COR-L47 (cell line): ENCODE data around the gene VPS50.

Experiments used
- DNase-seq: peaks from one replicate; lab custom pipeline; 2025; lab: John Stamatoyannopoulos, UW

Gene VPS50, protein sequence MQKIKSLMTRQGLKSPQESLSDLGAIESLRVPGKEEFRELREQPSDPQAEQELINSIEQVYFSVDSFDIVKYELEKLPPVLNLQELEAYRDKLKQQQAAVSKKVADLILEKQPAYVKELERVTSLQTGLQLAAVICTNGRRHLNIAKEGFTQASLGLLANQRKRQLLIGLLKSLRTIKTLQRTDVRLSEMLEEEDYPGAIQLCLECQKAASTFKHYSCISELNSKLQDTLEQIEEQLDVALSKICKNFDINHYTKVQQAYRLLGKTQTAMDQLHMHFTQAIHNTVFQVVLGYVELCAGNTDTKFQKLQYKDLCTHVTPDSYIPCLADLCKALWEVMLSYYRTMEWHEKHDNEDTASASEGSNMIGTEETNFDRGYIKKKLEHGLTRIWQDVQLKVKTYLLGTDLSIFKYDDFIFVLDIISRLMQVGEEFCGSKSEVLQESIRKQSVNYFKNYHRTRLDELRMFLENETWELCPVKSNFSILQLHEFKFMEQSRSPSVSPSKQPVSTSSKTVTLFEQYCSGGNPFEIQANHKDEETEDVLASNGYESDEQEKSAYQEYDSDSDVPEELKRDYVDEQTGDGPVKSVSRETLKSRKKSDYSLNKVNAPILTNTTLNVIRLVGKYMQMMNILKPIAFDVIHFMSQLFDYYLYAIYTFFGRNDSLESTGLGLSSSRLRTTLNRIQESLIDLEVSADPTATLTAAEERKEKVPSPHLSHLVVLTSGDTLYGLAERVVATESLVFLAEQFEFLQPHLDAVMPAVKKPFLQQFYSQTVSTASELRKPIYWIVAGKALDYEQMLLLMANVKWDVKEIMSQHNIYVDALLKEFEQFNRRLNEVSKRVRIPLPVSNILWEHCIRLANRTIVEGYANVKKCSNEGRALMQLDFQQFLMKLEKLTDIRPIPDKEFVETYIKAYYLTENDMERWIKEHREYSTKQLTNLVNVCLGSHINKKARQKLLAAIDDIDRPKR

DNA sequence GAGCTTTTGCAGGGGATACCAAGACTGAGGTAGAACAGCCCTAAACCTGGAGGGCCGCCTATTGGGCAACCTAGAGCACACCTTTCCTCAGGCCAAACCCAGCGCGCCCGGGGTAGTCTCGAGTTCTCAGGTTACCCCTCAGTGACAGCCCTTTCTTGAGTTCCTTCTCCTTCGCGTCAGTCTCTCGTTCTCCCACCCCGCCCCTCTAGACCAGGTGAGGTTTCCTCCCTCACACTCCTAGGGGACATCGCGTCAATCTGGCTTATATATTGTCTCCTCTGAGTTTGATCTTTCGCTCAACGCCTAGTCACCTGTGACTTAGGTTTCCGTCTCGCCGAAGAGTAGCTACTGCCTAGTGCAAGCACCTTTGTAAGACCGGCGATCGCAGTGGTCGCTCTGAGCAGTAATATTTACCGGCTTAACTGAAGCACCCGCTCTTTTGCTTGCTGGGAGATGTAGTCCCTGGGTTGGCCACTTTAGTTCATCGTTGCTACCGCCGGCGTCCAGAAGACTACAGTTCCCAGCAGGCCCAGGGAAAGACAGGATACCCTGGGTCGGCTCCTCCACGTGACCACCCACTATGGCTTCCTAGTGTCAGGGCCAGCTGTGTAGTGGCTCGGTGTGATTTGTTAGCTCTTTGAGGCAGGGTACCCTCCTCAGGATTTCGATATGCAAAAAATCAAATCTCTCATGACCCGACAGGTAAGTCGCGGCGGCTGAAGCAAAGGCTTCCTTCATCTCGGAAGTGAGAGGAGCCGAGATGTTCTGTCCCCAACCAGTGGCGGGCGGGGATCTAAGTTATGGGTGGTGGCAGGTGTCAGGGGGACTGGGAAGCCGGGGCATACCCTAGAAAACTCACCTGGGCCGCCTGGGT, at the start of gene VPS50:
Gene VPS50 (plus strand): TSS at position 568 of the 874 bp plus-strand sequence. CDS start 102 bp downstream, at position 670.
- DNase-seq, result peak; percentile 91

DNA sequence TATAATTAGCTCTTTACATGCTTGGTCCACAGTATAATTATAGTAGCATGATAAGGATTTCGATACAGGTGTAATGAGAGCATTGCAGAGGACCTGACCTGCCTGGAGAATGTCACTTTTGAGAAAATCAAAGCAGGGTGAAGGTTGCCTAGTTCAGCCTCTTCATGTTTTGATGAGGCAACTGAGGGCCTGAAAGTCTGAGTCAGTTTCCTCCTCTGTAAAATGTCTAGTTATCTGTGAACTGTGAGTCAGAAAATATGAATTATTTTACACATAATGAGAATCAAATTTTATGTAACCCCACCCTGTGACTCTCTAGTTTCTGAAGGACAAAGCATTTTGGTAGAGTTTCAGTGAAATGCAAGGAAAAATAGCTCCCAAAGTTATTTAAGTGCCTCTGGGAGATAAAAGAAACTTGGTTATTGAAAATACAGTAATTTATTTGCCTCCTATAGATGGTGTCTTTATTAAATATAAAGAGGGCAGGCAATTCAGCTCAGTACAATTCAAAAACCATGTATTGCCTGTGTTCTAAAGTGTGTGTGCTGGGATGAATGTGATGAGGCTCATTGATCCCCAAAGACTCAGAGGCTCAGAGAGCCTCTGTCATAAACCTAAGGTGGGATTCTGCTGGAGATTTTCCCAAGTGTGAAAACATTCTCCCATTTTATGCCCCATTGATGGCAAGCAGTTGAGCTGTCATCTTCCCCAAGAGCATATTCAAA, 46.7 kb upstream of the VPS50 start:
- DNase-seq, result no peak

DNA sequence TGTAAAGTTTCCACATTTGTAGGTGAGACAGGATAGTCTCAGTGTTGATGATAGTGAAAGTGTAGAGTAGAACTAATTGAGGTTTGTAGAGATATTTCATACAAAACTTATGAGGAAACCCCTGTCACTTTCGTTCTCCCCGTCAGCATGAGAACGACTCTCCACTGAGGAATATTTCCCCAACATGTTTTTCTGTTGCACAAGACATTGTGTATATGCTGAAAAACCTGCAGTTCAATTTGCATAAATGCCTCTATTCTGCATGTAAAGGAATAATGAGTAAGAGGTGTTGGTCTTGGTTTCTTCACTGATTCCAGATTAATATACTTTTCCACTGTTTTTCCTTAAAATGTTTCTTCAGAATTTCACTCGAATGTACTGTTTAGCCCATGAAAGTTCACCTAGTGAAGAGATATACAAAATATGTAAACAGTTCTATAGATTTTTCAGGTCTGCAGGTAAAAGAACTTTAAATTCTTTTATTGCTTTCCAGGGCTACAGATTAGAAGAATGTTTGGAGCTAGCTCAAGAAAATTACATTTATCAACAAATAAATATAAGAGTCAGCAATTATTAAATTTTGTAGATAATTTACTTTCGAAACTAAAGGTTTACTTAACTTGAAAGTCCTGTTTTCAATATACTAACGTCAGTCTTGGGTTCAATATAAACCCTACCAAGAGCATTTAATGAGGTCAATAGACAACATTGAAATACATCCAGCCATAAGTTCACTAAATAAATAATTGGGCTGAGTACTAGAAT, 43.1 kb upstream of the VPS50 start:
- no peak for DNase-seq

DNA sequence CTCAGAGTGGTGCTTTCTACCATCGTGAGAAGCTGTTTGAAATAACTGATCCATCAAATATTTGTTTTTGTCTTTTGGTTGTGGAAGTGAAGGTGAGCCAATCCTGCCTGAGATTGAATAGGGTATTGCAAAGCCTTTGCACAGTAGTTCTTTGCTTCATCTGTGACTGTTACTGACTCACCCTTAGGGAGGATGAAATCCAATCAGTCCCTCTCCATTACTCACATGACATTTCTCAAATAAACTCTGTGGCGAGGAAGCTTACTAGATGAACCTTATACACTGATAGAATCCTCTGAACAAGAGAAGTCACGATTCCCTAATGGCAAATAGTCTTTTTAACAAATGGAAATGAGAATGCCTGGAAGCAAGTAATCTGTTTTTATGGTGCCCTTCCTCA, 37.8 kb upstream of the VPS50 start:
- no peak for DNase-seq

DNA sequence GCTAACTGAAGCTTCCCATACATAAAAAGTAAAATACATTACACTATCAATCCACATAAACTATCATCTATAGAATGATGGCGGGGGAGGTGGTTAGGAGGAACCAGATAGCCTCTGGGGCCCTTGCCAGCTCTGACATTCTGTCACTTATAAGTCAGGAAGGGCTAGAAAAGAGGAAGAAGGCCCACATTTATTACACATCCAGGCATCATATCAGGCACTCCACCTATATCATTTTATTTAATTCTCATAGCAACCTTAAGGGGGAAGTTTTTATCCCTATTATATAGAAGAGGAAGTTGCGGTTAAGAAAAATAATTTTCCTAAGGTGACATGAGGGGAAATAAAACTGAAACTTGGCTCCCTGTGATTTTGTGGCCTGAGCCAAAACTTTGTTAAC, 35.8 kb upstream of the VPS50 start:
- DNase-seq, result no peak

DNA sequence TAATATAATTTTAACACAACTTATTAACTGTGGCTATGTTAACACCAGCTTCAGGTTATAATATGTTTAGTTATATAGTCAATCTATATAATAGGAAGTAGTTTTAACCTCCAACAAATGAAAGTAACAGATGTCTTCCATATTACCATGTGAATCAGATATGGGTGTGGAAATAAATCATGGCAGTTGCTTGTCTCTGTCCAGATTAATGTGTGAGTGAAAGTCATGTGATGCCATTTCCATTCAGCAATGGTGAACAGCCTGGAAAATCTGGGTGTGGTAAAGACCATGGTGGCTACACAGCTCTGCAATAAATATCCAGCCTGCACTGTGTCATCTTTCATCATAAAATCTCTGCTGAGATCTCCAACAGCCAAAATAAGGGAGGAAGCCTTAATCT, 33.7 kb upstream of the VPS50 start:
- DNase-seq, result no peak

DNA sequence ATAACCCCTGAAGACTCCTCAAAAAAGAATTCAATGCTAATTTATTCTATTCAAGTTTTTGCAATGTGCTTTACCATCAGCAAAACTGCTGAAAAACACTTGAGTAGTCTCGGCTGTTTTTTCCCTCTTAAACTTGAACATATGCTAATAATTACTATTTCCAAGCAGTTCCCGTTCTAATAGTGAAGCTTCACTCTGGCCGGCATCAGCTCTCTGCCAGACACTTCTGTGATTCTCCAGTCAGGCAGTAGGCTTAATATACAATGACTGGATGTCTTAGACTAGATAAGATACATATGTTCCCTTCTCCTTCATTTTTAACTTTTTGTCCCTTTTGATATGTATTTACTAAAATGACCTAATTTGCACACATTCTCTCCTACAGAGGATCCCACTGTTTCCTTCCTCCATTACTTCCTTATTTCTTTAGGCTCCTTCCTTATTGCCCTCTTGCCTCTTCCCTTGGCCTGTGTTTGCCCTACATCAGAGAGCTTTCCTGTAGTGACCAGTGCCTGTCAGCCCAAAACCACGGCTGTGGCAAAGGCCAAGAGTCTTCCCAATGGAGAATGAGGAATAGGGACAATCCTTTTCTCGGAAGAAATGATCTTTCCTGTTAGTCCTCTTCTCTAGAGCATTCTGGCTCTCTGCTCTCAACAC, 29.4 kb upstream of the VPS50 start:
- DNase-seq, result no peak

DNA sequence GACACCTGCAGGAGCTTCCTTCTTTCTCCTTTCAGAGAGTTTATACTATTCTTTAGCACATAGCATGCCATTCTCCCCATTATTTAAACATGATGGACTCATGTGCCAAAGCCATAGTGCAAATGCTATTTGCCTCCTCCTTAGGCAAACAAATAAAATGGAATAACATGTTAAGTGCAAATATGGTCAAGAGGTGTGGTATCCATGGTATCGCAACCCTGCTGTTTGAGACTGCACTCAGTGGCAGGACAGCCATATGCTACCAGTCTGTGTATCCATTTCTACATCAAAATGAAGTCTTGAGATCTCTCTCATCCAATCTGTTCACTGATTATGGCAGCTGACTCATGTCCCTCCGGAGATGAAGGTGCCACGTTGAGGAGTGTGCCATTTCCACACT, 28.7 kb upstream of the VPS50 start:
- DNase-seq, result peak; percentile 44

DNA sequence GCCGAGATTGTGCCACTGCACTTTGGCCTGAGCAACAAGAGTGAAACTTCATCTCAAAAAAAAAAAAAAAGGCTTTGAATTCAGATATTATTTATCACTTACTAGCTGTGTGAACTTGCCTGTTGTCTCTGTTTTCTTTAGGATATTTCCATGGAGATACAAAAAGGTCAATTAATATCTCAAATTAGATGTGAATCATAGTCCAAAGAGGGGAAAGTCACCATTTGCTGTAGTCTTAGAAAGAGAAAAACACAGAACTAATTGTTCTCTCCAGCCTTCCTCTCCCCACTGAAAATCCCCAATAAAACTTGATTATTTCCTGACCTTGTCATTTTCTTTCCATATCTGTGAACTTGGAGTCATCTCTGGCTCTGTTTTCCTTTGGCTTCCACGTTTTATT, 27.1 kb upstream of the VPS50 start:
- no peak for DNase-seq

DNA sequence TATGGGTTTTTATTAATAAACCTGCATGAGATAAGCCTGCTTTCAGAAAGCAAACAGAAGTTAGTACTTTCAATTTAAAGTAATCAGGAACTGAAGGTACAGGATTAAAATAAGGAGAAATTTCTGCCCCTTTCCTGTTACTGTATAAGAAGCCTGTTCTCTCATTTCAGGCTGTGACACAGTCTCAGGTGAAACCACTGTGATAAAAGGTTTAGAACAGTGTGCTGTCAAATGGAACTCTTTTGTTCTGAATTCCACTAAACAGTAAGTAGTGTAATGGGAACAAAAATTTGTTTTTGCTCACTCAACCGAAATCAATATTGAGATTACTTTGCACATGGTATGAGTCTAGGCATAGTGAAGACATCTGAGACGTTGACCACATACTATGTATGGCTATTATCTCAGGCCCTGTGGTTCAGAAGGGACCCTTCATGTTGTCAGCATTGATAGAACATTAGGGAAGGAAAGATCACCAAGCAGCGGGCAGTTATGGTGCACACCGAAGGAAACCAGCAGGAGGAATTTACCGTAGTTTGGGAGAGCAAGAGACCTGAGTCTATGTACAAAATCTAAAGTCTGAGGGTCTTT, 20.8 kb upstream of the VPS50 start:
- no peak for DNase-seq

DNA sequence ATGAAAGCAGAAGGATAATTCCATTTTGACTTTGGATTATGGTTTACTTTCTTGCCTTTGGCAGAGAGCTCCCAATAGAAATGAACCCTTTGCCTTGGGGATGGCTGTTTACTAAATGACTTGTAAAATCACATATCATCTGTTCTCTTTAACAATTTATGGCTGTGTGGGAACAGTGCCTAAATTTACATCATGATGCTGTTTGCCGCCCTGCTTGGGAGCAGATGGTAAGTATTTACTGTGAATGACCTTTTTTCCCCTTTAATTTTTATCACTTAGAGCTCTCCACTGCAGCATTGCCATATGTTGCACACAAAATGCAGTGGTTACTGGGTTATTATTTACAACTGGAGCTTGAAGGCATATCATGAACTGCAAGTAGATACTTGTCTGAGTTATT, 19.3 kb upstream of the VPS50 start:
- peak; percentile 6 for DNase-seq

DNA sequence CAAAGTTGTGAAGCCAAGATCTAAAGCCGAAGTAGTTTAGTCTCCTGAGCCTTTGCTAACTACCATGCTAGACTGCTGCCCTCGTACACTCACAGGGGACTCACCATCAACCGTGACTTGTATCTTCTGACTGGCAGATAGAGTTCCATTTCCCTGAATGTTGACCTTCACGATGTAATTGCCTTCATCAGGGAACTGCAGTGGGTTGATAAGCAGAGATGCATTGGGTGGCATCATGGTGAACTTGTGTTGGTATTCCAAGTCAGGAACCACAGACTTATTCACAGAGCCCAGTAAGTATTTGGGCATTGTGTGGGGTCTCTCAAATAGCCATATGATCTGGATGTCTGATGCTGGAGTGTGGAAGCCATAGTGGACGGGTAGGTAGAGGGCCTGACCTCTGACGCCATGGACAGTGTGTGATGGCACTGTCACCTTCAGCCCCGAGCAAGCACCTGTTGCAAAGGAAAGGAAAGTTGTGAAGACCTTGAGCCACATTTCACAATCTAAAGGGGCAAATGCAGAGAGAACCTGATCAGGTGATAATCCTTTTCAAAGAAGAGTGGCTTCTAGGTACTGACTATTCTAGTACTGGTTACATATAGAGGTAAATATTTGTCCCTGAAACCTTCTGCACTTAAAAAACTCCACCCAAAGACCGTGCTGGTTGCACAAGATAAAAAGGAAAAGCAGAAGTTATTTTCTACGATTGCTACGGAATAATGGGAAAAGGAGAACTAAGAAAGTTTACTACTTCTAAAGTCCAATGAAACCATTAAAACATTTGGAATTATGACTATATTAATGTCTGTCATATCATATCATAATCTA, 13.0 kb upstream of the VPS50 start:
- DNase-seq, result no peak

DNA sequence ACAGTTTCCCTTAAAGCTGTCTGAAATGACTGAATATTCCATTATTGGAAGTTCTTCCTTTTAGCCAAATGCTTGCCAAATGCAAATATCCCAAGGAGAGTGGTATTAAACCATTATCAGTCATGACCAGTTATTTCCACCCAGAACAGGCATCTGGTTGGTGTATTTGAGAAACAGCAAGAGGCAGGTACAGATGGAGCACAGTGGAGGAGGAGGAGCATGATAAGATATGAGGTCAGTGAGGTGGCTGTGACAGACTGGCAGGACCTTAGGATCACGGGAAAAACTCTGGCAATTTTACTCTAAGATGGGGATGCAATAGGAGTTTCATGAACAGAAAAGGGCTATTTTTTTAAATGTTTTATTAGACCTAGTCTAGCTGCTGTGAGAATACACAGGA, 12.3 kb upstream of the VPS50 start:
- DNase-seq, result no peak

DNA sequence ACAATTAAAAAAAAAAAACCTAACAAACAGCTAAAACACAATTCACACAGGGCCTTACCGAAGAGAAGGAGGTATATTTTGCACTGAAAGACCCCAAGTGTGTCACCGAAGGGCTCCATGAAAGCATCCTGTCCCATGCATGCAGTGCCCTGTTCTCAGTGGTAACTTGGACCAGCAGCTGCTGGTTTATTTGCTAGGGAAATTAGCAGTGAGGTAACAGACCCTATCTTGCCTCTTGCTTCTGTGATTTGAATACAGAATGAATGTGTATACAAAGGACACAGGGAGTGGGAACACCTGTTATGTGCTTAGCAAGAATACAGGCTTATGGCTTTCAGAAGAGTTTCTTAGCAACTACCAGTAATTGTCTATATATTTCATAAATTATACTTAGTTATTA, 5.9 kb upstream of the VPS50 start, which contains the start of gene HEPACAM2:
Gene HEPACAM2 (minus strand): TSS at position 160 of the 400 bp plus-strand sequence.
- peak; percentile 67 for DNase-seq

DNA sequence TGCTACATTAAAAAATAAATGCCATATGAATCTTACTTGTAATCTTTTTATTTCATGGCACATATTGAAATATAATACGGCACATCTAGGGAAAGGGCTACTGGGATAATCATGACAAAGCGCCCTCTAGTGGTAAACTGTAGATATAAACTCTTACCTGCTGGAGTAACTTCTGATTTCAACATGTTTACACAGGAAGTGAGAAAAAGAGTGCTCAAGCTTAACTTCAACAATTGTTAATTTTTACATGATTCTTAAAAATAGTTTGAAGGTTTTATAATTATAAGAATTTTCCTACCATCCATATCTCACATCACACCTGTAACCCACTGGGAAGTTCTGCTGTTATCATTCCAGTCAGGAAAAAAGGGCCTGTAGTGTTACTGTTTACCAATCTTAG, 3.9 kb upstream of the VPS50 start:
- DNase-seq, result peak; percentile 71

DNA sequence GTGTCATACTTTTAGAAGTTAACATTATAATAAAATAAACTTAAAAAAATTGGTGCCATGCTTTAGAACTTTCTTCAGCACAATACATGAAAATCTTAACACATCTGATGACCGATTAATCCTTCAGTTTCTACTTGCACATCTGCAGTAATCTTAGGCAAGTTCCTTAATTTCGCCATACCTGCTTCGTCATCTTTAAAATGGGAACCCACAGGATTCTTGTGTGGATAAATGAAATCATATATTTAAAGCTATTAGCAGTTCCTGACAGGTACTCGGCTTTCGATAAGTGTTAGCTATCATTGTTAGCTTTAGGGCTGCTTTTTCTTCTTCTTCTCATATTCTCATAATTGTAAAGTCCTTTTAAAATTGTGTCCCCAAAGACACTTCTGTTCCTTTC, 907 bp upstream of the VPS50 start:
- DNase-seq, result no peak

DNA sequence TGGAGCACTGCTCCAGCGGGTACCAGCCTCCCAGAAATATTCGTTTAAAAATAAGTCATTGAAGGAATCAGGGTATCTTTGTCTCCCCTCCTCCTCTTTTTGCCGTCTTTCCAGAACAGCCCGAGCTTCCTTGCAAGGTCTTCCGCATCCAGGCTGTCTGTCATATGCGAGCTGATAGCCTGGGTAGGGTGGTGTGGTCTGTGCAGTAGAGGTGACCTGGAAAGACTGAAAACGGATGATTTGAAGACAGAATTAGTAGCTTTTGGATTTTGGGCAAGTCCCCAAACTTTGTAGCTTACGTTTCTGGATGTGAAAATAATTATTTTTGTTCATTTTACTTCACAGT, 480 bp downstream of the VPS50 start:
- no peak for DNase-seq

DNA sequence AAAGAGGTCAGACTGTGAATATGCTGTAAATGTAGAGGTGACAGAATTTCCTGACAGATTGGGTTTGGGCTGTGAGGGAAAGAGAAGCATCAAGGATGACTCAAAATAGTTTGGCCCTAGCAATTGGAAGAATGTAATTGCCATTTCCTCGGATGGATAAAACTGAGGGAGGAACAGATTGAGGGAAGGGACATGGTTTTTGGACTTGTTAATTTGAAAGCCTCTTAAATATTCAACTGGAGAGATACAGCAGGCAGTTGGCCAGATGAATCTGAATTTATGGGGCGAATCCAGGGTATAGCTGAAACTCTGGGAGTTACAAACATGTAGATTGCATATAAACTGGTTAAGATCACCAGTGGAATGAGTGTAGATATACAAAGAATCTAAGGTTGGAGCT, 3.4 kb downstream of the VPS50 start:
- DNase-seq, result no peak

DNA sequence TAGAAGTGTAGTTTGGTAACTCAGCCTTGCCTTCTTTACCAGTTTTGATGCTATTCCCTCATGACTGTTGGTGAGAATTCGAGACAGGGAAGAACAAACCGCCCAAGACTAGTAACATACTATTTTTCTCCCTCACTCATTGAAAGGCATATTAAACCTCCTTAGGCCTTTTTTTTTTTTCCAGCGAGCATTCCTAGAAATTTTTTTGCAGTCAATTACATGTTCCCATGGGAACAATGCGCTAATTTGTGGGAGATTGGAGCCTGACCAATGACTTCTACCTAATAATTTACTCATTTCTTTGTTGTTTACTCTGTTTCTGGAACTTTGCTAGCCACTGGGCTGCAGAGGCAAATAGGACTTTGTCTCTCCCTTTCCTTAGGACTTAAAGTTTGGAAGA, 6.0 kb downstream of the VPS50 start:
- DNase-seq, result no peak
